ENCODE results near the gene CFAP53.
A peak's percentile ranks its signal among the peaks of the same experiment; 100 is the strongest.
"Not testable (repeated sequence)": the region's sequence is repeated elsewhere in the genome, so short reads cannot be mapped to it uniquely, and the experiment has no call there.

CFAP53 gene, protein sequence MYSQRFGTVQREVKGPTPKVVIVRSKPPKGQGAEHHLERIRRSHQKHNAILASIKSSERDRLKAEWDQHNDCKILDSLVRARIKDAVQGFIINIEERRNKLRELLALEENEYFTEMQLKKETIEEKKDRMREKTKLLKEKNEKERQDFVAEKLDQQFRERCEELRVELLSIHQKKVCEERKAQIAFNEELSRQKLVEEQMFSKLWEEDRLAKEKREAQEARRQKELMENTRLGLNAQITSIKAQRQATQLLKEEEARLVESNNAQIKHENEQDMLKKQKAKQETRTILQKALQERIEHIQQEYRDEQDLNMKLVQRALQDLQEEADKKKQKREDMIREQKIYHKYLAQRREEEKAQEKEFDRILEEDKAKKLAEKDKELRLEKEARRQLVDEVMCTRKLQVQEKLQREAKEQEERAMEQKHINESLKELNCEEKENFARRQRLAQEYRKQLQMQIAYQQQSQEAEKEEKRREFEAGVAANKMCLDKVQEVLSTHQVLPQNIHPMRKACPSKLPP

DNA sequence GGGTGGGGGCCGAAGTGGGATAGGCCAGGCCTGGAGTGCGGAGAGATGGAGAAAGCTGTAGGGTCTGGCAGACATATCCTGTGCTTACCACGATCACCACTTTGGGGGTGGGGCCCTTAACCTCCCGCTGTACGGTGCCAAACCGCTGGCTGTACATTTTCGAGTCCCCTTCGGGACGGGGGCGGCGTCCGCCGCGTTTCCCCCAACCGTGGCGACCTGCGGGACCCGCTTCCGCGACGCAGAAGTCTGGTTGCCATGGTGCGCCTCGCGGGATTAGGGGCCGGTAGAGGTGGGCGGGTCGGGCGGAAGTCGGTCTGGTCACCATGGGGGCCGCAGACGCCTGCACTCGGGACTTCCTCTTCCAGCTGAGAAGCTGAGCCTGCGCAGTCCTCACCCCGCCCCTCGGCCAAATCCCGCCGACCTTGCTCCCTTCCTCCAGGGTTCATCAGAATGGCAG, at the start of gene CFAP53:
CFAP53 (minus strand) TSS at position 248 of the 457 bp plus-strand sequence; CDS start at position 157, 91 bp downstream.
- DNase-seq, result peak; percentile 84

- no peak for DNase-seq
These were observed 49.0 kb upstream of the CFAP53 start for GRCh38 chr18:50315100-50315871.

DNA sequence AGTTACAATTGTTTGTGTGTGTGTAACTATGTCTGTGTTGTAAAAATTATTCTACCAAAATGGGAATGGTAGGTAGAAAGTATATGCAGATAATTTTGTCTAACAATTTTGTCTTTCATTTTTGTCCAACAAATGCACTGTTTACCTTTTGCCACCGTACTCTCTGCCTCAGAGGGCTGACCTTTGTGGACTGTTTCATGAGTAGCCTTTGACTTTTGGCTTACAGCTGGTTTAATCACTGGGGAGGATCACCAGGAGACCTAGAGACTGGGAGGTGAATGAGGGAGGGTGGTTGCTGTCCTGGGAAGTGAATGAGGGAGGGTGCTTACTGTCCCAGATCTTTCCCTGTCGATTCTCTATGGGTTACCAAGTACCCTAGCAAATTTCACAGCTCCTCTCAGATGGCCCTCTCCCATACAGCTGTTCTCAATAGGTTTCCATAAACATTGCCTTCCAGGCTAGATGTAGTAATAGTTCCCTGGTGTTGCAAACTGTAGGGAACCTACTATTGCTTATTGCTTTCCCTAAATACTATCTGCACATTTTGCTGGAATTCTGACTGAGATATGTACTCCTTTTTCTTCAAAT, 47.7 kb upstream of the CFAP53 start:
- no peak for DNase-seq

DNA sequence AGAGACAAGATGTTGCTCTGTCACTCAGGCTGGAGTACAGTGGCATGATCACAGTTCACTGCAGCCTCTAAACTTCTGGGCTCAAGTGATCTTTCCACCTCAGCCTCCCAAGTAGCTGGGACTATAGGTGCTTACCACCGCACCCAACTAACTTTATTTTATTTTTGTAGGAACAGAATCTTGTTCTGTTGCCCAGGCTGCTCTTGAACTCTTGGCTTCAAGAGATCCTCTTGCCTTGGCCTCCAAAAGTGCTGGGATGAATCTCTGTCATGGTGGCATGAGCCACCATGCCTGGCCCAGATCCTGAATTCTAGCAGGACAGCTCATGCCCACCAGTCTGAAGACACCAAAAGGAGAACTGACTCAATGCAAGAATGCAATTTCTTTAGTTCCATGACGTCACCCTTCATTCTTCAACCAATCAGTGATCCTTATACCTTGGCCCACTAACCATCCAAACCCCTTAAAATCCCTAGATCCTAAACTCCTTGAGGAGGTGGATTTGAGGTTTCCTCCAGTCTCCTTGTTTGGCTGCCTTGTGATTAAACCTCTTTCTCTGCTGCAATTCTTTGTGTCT, 46.8 kb upstream of the CFAP53 start:
- no peak for DNase-seq

DNA sequence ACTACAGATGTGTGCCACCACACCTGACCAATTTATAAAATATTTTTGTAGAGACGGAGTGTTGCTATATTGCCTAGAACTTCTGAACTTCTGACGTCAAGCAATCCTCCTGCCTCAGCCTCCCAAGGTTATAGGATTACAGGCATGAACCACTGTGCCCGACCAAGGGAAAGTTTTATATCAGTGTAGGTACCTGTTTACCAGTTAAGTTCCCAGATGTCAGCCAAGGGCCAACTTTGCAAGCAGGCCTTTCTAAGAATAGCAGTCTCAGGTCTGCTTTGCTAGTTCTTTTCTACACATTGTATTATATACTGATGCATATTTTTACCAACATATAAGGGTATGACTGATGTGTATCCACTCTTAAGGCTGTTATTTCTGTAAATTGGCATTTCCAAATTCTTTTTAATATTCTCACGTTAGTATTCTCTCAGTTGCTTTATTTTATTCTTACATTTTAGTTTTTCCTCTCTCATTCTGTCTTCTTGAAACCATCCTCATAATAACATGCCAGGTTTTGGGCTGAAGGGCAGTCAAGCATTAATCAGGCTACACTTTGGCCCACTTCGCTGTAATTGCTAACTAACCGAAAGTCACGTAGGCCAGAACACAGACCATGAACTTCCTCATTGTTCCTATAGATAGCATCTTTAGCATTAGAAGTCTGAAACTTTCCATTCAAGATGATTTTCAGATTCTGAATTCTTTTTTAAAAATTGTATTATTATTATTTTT, 46.2 kb upstream of the CFAP53 start:
- DNase-seq, result no peak

GRCh38 chr18:50311650-50312049, 45.4 kb upstream of the CFAP53 start:
- no peak for DNase-seq

DNA sequence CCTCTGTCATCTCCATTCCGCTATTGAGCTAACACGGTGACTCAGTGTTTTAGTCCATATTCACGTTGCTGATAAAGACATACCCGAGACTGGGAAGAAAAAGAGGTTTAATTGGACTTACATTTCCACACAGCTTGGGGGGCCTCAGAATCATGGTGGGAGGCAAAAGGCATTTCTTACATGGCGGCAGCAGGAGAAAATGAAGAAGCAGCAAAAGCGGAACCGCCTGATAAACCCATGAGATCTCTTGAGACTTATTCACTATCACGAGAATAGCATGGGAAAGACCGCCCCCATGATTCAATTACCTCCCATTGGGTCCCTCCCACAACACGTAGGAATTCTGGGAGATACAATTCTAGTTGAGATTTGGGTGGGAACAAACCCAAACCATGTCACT, 43.8 kb upstream of the CFAP53 start:
- DNase-seq, result no peak

- not testable (repeated sequence) for DNase-seq
These were observed 42.6 kb upstream of the CFAP53 start for GRCh38 chr18:50308851-50309250.

- DNase-seq, result peak; percentile 88
These were observed 41.6 kb upstream of the CFAP53 start for GRCh38 chr18:50307738-50308470.

DNA sequence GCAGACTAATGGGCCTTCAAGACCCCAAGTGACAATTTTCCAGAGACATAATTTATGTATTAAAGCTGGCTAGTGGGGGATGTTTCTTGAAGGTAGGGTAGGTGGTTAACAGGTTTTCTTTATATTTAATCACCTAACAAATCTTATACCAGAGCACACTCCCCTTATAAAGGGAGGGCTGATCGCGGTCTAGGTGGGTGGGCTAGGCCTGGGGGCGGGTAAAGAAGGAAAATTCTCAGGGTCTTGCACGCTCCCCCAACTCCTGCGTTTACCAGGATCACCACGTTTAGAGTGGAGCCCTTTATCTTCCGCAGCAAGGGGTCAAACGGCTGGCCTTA, 41.1 kb upstream of the CFAP53 start:
- DNase-seq, result no peak

- DNase-seq, result no peak
These were observed 40.6 kb upstream of the CFAP53 start for GRCh38 chr18:50306944-50307343.

GRCh38 chr18:50301074-50301473, 34.8 kb upstream of the CFAP53 start:
- no peak for DNase-seq

- DNase-seq, result no peak
These were observed 33.5 kb upstream of the CFAP53 start for GRCh38 chr18:50299626-50300388.

- DNase-seq, result no peak
These were observed 32.4 kb upstream of the CFAP53 start for GRCh38 chr18:50298443-50299284.

DNA sequence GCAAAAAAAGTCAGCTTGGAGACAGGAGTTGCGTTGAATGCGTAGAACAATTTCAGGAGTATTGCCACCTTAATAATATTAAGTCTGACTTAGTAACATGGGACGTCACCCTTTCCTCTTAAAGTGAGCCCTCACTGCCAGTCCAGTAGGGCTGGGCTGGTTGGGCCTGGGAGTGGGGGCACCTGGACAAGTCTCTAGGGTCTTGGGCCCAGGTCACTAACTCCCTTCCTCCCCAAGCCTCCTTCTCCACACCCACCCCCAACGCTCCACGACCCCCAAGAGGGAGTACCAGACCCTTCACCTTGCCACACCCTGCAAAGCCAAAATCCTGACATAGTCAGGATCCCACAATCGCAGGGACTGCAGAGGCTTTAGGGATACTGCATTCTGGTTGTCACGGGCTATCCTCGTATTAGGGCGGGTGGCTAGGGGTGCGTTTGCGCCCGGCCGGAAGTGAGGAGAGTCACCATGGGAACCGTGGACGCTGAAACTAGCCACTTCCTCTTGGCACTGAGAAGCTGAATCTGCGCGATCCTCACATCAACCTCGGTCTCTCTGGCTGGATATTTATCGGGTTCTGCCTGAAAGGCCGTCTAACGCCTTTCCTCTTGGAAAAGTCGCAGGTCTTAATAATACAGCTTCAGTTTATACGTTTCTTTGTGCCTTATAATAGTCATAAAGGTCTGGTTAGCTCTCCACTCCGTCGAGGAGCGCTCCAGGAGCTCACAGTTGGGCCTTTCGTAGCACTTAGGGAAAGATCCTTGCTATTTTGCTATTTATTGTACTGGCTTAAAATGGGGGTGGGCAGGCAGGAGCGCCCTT, 31.5 kb upstream of the CFAP53 start:
- peak; percentile 59 for DNase-seq

DNA sequence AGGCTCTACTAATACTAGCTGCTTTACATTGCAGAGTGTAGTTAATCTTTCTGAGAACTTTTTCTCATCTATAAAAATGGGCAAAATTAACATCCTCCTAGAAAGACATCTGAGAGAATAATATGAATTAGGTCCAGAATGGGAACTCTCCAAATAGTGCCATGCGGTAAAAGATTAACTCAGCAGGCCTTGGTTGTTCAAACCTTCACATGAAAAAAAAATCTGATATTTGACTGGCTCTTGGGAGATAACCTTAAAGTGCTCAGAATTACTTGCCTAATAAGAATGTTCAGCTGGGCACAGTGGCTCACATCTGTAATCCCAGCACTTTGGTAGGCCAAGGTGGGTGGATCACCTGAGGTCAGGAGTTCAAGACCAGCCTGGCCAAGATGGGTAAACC, 26.7 kb upstream of the CFAP53 start:
- no peak for DNase-seq

GRCh38 chr18:50289108-50289443, 22.8 kb upstream of the CFAP53 start:
- DNase-seq, result no peak

DNA sequence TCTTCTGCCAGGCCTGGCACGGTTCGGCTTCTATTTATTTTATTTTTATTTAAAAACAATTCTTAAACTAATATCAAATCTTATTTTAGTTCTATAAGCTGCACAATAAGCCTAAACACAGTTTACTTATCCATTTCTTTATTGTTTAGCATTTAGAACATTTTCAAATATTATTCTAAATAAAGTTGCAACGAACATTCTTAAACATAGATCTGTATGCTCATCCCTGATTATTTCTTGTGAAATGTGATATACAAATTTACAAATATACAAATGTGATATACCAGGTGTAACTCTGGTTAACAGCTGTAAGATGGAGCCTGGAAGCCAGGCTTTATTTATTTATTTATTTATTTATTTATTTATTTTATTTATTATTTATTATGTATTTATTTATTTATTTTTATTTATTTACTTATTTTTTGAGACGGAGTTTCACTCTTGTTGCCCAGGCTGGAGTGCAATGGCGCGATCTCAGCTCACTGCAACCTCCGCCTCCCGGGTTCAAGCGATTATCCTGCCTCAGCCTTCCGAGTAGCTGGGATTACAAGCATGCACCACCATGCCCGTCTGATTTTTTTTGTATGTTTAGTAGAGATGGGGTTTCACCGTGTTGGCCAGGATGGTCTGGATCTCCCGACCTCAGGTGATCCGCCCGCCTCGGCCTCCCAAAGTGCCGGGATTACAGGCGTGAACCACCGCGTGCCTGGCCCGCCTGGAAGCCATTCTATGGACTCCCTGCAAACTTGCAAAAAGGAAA, 22.2 kb upstream of the CFAP53 start:
- not testable (repeated sequence) for DNase-seq
